GM19240 (cell line): Measurements from ENCODE around the gene PATL1.

ENCODE experiments used
- DNase-seq: peaks from one replicate; pipeline ENCODE4 v3.0.0; 2011; ENCODE audit warnings: low spot score; ENCODE audit not compliant: insufficient read length

Gene PATL1

GRCh38 chr11:59615120-59615636, 53.7 kb downstream of the PATL1 start:
- DNase-seq: no peak

GRCh38 chr11:59614277-59615119, 54.3 kb downstream of the PATL1 start:
- no peak for DNase-seq

- DNase-seq: no peak
Observed at GRCh38 chr11:59611570-59612565, 57.0 kb downstream of the PATL1 start.

- no peak for DNase-seq
Observed at GRCh38 chr11:59610289-59610688, 58.5 kb downstream of the PATL1 start.

- DNase-seq: no peak
Observed at GRCh38 chr11:59607703-59608454, 61.0 kb downstream of the PATL1 start.

- no peak for DNase-seq
Observed at GRCh38 chr11:59602432-59602831, 66.4 kb downstream of the PATL1 start.

GRCh38 chr11:59601788-59602187, 67.0 kb downstream of the PATL1 start:
- no peak for DNase-seq

GRCh38 chr11:59600636-59601035, 68.2 kb downstream of the PATL1 start:
- no peak for DNase-seq

GRCh38 chr11:59600234-59600633, 68.6 kb downstream of the PATL1 start:
- DNase-seq: no peak

GRCh38 chr11:59598961-59599360, 69.9 kb downstream of the PATL1 start:
- DNase-seq: no peak
